Neural progenitor cell (in vitro differentiated cells): ENCODE data around the gene CUEDC2.

Experiments used
- CTCF ChIP-seq: fragments of 200-600 bp; sonication (generic); IDR thresholded peaks from 2 replicates; pipeline ENCODE4 v1.5.1; 2017; ENCODE audit warnings: antibody characterized with exemption, mild to moderate bottlenecking
- EZH2 ChIP-seq: fragments of 200-600 bp; sonication (generic); IDR thresholded peaks from 2 replicates; pipeline ENCODE4 v1.6.1; 2017; ENCODE audit warnings: antibody characterized with exemption, mild to moderate bottlenecking, moderate library complexity

- TF ChIP-seq EZH2, result no peak
- no peak for TF ChIP-seq CTCF
Measured at GRCh38 chr10:102420181-102420713, 12.1 kb downstream of the CUEDC2 start.
